OCI-LY7 (cell line): ENCODE results near the gene PHF19. TPM values are rescaled to one million over a fixed set of nuclear protein-coding genes. Genes with fewer than 3 reads are reported as not detected.

Experiments used
- BruUV-seq: library from RNA; stranded (reverse); fragments of 400-500 nt; replicated peaks from 2 replicates; lab custom pipeline; 2021; lab: Mats Ljungman, UMichigan
- CTCF ChIA-PET: fragments of 300-600 bp; sonication (Branson Sonifier 250); formaldehyde crosslinking; loops from one replicate; lab custom pipeline; 2022; ENCODE audit warnings: antibody characterized with exemption; ENCODE audit not compliant: unreplicated experiment; lab: Charles Lee
- POLR2A ChIA-PET: fragments of 300-600 bp; sonication (Branson Sonifier 250); formaldehyde crosslinking; loops from one replicate; lab custom pipeline; 2022; ENCODE audit warnings: antibody characterized with exemption; lab: Charles Lee
- DNase-seq: peaks from one replicate; pipeline ENCODE4 v3.0.0-alpha.2; 2015; ENCODE audit warnings: low spot score
- H2AFZ ChIP-seq: fragments of 200-600 bp; sonication (generic), shearing (Covaris generic); 2 replicates; pipeline ENCODE4 v1.6.1; 2014; ENCODE audit warnings: mild to moderate bottlenecking, antibody characterized with exemption, low read length, moderate library complexity
- H3K27ac ChIP-seq: fragments of 200-600 bp; sonication (generic); 2 replicates; pipeline ENCODE4 v1.5.1; 2014; ENCODE audit warnings: mixed run types, low read depth, mild to moderate bottlenecking, moderate library complexity, low read length, inconsistent platforms; ENCODE audit not compliant: poor library complexity, severe bottlenecking
- H3K36me3 ChIP-seq: fragments of 200-600 bp; sonication (generic); 2 replicates; pipeline ENCODE4 v1.6.1; 2014; ENCODE audit warnings: mild to moderate bottlenecking, antibody characterized with exemption, low read length, moderate library complexity, mixed read lengths; ENCODE audit not compliant: insufficient read depth
- H3K4me1 ChIP-seq: fragments of 200-600 bp; sonication (generic); 2 replicates; pipeline ENCODE4 v1.5.1; 2014; ENCODE audit warnings: mild to moderate bottlenecking, low read length; ENCODE audit not compliant: insufficient read depth, poor library complexity, severe bottlenecking
- H3K4me2 ChIP-seq: fragments of 200-600 bp; sonication (generic); 2 replicates; pipeline ENCODE4 v1.6.1; 2014; ENCODE audit warnings: mild to moderate bottlenecking, low read length
- H3K4me3 ChIP-seq: fragments of 200-600 bp; sonication (generic); 2 replicates; pipeline ENCODE4 v1.5.1; 2014; ENCODE audit warnings: mild to moderate bottlenecking, low read depth, low read length; ENCODE audit not compliant: poor library complexity, severe bottlenecking
- H3K79me2 ChIP-seq: fragments of 200-600 bp; sonication (generic); 2 replicates; pipeline ENCODE4 v1.6.1; 2016; ENCODE audit warnings: low read depth, mild to moderate bottlenecking, low read length, moderate library complexity, mixed read lengths; ENCODE audit not compliant: insufficient read depth
- H3K9me2 ChIP-seq: fragments of 200-600 bp; sonication (generic); 2 replicates; pipeline ENCODE4 v1.6.1; 2016; ENCODE audit warnings: mild to moderate bottlenecking, low read length, mixed read lengths; ENCODE audit not compliant: insufficient read depth
- H3K9me3 ChIP-seq: fragments of 200-600 bp; sonication (generic); 2 replicates; pipeline ENCODE4 v1.6.1; 2014; ENCODE audit warnings: mild to moderate bottlenecking, mixed run types, low read length, mixed read lengths
- H4K20me1 ChIP-seq: fragments of 200-600 bp; sonication (generic); 2 replicates; pipeline ENCODE4 v1.6.1; 2014; ENCODE audit warnings: mild to moderate bottlenecking, antibody characterized with exemption, low read length, moderate library complexity, mixed read lengths; ENCODE audit not compliant: insufficient read depth
- EZH2phosphoT487 ChIP-seq: fragments of 200-600 bp; sonication (generic); IDR thresholded peaks from 2 replicates; pipeline ENCODE4 v1.6.1; 2018; ENCODE audit warnings: low read depth, borderline replicate concordance, mild to moderate bottlenecking, mixed run types, antibody characterized with exemption, low read length, moderate library complexity, mixed read lengths
- intact Hi-C: fragments of 100-400 bp; cut with micrococcal nuclease; formaldehyde crosslinking; loops from one replicate; pipeline ENCODE4 v1.10.0; 2022; ENCODE audit not compliant: unreplicated experiment
- total RNA-seq, 2 experiments: library from RNA; depleted of rRNA in 1 of 2; stranded (reverse); fragments of >200 nt in 1 of 2; shearing (Covaris generic) in 1 of 2; gene quantifications; 2 replicates each; pipeline ENCODE4 v1.2.3, GENCODE V29; 2014 to 2022
- TF ChIP-seq, protein P1 (sequence below): fragments of 200-600 bp; sonication (generic); conservative IDR thresholded peaks from 2 replicates; pipeline ENCODE4 v1.5.1; 2014; ENCODE audit warnings: mild to moderate bottlenecking, antibody characterized with exemption, low read length, moderate library complexity, mixed read lengths

The PHF19 gene
- total RNA-seq, 2 experiments from 2014 or later: 102 to 214 TPM

DNA sequence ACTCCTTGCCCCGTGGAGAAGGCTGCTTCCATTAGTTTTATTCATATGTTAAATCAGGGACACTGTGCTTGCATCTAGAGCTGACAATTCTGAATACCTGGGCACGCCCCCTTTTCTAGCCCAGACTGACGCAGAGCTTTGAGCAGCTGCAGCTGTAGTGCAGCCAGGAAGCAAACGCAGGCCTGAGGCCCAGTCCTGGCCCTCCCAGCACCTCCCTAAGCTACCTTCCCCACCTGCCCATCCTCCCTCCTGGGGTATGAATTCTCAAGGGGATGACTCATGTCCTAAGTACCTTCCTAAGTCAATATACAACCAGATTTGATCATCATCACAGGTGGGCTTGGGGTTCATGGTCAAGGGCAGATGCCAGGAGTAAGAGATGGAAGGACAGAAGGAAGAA is 3.5 kb downstream of the PHF19 start:
- no peak overlapping the region for H3K4me3 ChIP-seq
- intact Hi-C loops: no loop called here
- DNase-seq: no peak
- peak overlapping the region; percentile 7; the same call in 1 of the 2 replicates for H3K4me2 ChIP-seq
- TF ChIP-seq, protein P1, sequence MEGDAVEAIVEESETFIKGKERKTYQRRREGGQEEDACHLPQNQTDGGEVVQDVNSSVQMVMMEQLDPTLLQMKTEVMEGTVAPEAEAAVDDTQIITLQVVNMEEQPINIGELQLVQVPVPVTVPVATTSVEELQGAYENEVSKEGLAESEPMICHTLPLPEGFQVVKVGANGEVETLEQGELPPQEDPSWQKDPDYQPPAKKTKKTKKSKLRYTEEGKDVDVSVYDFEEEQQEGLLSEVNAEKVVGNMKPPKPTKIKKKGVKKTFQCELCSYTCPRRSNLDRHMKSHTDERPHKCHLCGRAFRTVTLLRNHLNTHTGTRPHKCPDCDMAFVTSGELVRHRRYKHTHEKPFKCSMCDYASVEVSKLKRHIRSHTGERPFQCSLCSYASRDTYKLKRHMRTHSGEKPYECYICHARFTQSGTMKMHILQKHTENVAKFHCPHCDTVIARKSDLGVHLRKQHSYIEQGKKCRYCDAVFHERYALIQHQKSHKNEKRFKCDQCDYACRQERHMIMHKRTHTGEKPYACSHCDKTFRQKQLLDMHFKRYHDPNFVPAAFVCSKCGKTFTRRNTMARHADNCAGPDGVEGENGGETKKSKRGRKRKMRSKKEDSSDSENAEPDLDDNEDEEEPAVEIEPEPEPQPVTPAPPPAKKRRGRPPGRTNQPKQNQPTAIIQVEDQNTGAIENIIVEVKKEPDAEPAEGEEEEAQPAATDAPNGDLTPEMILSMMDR: no peak
- TF ChIP-seq EZH2phosphoT487: no peak
- peaks cover 32% of the 10 kb centered on the region; the same call in 1 of the 2 replicates for H3K79me2 ChIP-seq
- ChIA-PET POLR2A (interaction anchor here (1.2 to 2.1 kb wide), 4 partner anchors 17 to 58 kb away, joined by 3 to 7 read pairs (median 4); no protein-coding TSS in a partner anchor), CTCF (no interaction called here)
- H3K27ac ChIP-seq: peak overlapping the region; percentile 96
- H3K36me3 ChIP-seq: peaks cover 76% of the 10 kb centered on the region
- no peaks in the 10 kb centered on the region for H3K9me2 ChIP-seq
- no peaks in the 10 kb centered on the region for H4K20me1 ChIP-seq
- H3K9me3 ChIP-seq: no peaks in the 10 kb centered on the region
- no peak overlapping the region for H2AFZ ChIP-seq
- peaks cover 58% of the 10 kb centered on the region for H3K4me1 ChIP-seq
- BruUV-seq: no TSS peak

DNA sequence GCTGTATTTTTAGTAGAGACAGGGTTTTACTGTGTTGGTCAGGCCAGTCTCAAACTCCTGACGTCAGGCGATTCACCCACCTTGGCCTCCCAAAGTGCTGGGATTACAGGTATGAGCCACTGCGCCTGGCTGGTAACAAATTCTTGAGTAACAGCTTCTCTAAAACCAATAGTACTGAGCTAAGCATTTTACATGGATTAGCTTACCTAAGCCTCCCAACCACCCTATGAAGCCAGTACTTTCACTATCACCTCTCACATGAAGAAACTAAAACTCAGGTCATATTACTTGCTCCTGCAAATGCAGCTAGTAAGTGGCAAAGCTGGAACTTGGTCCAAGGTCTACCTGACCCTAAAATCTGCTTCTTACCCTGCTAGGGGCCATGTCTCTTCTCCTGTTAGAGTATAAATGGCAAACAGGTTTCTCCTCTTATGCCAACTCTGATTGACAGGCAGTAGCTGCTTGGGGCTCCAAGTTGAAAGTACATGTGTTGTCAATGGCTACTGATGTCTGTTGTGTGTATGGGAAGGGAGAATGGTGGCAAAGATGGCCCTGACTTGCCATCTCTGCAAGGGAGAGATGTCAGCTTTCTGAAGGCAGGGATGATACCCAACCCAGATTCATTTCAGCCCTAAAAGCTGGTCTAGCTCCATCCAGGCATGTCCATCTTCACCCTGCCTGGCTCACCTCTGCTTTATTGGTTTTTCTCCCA is 4.0 kb downstream of the PHF19 start:
- peaks cover 58% of the 10 kb centered on the region for H3K4me1 ChIP-seq
- no peaks in the 10 kb centered on the region for H3K9me2 ChIP-seq
- peak overlapping the region; percentile 96 for H3K27ac ChIP-seq
- H3K36me3 ChIP-seq: peaks cover 81% of the 10 kb centered on the region
- POLR2A ChIA-PET: interaction anchor here (0.5 to 2.1 kb wide), 7 partner anchors 17 to 146 kb away, joined by 3 to 7 read pairs (median 3); no protein-coding TSS in a partner anchor
- no peaks in the 10 kb centered on the region for H3K9me3 ChIP-seq
- no peak for TF ChIP-seq EZH2phosphoT487
- TF ChIP-seq, protein P1: no peak
- CTCF ChIA-PET: interaction anchor here (0.6 kb wide), 1 partner anchor 64 kb away, joined by 3 read pairs; no protein-coding TSS in a partner anchor
- no peak overlapping the region for H2AFZ ChIP-seq
- intact Hi-C loops: no loop called here
- H3K4me2 ChIP-seq: no peak overlapping the region
- H4K20me1 ChIP-seq: no peaks in the 10 kb centered on the region
- H3K79me2 ChIP-seq: peaks cover 30% of the 10 kb centered on the region; the same call in 1 of the 2 replicates
- DNase-seq: no peak
- no peak overlapping the region for H3K4me3 ChIP-seq
- BruUV-seq: no TSS peak

DNA sequence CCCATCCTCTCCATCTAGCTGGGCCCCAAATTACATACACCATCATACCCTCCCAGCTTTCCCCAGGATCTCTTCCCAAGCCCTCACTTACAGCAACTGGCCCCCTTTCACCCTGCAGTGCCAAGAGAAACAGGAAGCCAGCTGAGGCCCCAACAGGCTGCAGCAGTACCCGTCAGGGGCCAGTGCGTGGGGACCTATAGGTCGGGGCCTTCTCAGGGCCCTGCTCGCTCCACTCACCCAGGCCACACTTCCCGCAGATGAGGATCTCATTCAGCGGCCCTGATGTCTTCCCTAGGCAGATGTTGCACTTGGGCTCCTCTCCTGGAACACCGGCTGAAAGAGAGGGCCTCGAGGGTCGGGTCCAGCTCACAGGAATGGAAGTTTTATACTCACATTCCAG is 6.8 kb downstream of the PHF19 start:
- Histone ChIP-seq H3K27ac (peak overlapping the region; percentile 6), H3K36me3 (peaks cover 95% of the 10 kb centered on the region), H3K4me1 (peaks cover 46% of the 10 kb centered on the region), H4K20me1 (no peaks in the 10 kb centered on the region), H3K4me3 (no peak overlapping the region), H3K9me3 (no peaks in the 10 kb centered on the region), H2AFZ (no peak overlapping the region), H3K79me2 (peaks cover 14% of the 10 kb centered on the region; the same call in 1 of the 2 replicates), H3K9me2 (no peaks in the 10 kb centered on the region), H3K4me2 (no peak overlapping the region)
- ChIA-PET CTCF (no interaction called here), POLR2A (interaction anchor here (0.6 to 1.2 kb wide), 2 partner anchors 23 to 55 kb away, joined by 3 read pairs; no protein-coding TSS in a partner anchor)
- no peak for TF ChIP-seq EZH2phosphoT487
- TF ChIP-seq, protein P1: no peak
- no TSS peak for BruUV-seq
- DNase-seq: no peak
- intact Hi-C loops: no loop called here
